Panc1 (cell line): Measurements from ENCODE around the gene TNFRSF18. TPM values are rescaled to one million over a fixed set of nuclear protein-coding genes. Genes with fewer than 3 reads are reported as not detected.
A peak's percentile ranks its signal among the peaks of the same experiment; 100 is the strongest.

Experiments used
- ATAC-seq: fragments of 200-7000 bp; cut with Tn5 transposase; 2 replicates; pipeline ENCODE4 v1.9.1; 2020; ENCODE audit warnings: mild to moderate bottlenecking, moderate library complexity
- BruUV-seq: library from RNA; stranded (reverse); fragments of 400-500 nt; replicated peaks from 2 replicates; lab custom pipeline; 2021; lab: Mats Ljungman, UMichigan
- CTCF ChIA-PET: fragments of 300-600 bp; sonication (Branson Sonifier 250); formaldehyde crosslinking; loops from one replicate; lab custom pipeline; 2022; ENCODE audit warnings: antibody characterized with exemption; lab: Charles Lee
- POLR2A ChIA-PET: fragments of 300-600 bp; sonication (Branson Sonifier 250); formaldehyde crosslinking; loops from one replicate; lab custom pipeline; 2022; ENCODE audit warnings: antibody characterized with exemption; lab: Charles Lee
- DNase-seq: peaks from one replicate; pipeline ENCODE4 v3.0.0-alpha.2; 2010; ENCODE audit warnings: low read depth, low spot score
- H3K27ac ChIP-seq: 2 replicates; pipeline ENCODE4 v1.5.1; 2011; ENCODE audit warnings: mild to moderate bottlenecking, low read length, inconsistent platforms
- H3K27me3 ChIP-seq: fragments of 200-500 bp; sonication (Bioruptor generic); 2 replicates; pipeline ENCODE4 v1.6.0; 2014; ENCODE audit warnings: low read length, inconsistent platforms; ENCODE audit not compliant: control insufficient read depth, insufficient read depth
- H3K36me3 ChIP-seq: fragments of 200-500 bp; sonication (Bioruptor generic); 2 replicates; pipeline ENCODE4 v1.5.1; 2014; ENCODE audit warnings: inconsistent platforms, mild to moderate bottlenecking, low read length, moderate library complexity; ENCODE audit not compliant: control insufficient read depth, insufficient read depth
- H3K4me1 ChIP-seq: 2 replicates; pipeline ENCODE4 v1.5.1; 2011; ENCODE audit warnings: inconsistent platforms, mild to moderate bottlenecking, low read length, moderate library complexity; ENCODE audit not compliant: control insufficient read depth, insufficient read depth
- H3K4me3 ChIP-seq, 2 experiments: 2 replicates each; pipeline ENCODE4 v1.5.1; 2011 to 2012; ENCODE audit warnings: low read depth in 2 of 2, low read length in 2 of 2, mild to moderate bottlenecking in 2 of 2, inconsistent platforms in 1 of 2, moderate library complexity in 1 of 2
- H3K9me3 ChIP-seq: fragments of 200-500 bp; sonication (Bioruptor generic); 2 replicates; pipeline ENCODE4 v1.5.1; 2014; ENCODE audit warnings: low read depth, mild to moderate bottlenecking, inconsistent platforms, low read length, moderate library complexity; ENCODE audit not compliant: control insufficient read depth, insufficient read depth
- CTCF ChIP-seq: fragments of 450-650 bp; IDR thresholded peaks from 2 replicates; pipeline ENCODE4 v1.5.1; 2017; ENCODE audit warnings: mild to moderate bottlenecking
- POLR2AphosphoS5 ChIP-seq: IDR thresholded peaks from 2 replicates; pipeline ENCODE4 v1.6.1; 2012; ENCODE audit warnings: mild to moderate bottlenecking, low read depth, low read length, moderate library complexity
- REST ChIP-seq, 2 experiments: IDR thresholded peaks; 2 replicates each; pipeline ENCODE4 v1.6.1; 2011 to 2012; ENCODE audit warnings: low read depth in 2 of 2, control low read depth in 1 of 2, low read length in 1 of 2, mild to moderate bottlenecking in 1 of 2, moderate library complexity in 1 of 2; ENCODE audit not compliant: insufficient read depth in 1 of 2
- SIN3A ChIP-seq: IDR thresholded peaks from 2 replicates; pipeline ENCODE4 v1.6.1; 2012; ENCODE audit warnings: low read depth, mild to moderate bottlenecking, low read length, moderate library complexity, borderline replicate concordance; ENCODE audit not compliant: insufficient read depth
- TCF7L2 ChIP-seq: IDR thresholded peaks from 2 replicates; pipeline ENCODE4 v1.6.1; 2011; ENCODE audit warnings: mild to moderate bottlenecking, low read depth, low read length, inconsistent platforms
- in situ Hi-C: cut with HindIII; loops from 2 replicates; pipeline ENCODE4 v1.10.0; 2016; ENCODE audit warnings: low sequenced_read_pairs, low pct_unique_long_range_greater_than_20kb
- intact Hi-C: fragments of 100-400 bp; cut with micrococcal nuclease; formaldehyde crosslinking; loops from one replicate; pipeline ENCODE4 v1.10.0; 2022; ENCODE audit not compliant: unreplicated experiment
- total RNA-seq: library from RNA; stranded (reverse); gene quantifications from one replicate; pipeline ENCODE4 v1.2.1, GENCODE V29; 2021; ENCODE audit not compliant: unreplicated experiment

TNFRSF18 gene
- total RNA-seq, 1 experiment from 2014 or later = 4.3 TPM

GRCh38 chr1:1237874-1238701 lies 31.7 kb upstream of the TNFRSF18 start:
- DNase-seq (no peak), ATAC-seq (peak; percentile 19)
- H3K27me3 ChIP-seq = no peaks in the 10 kb centered on the region
- CTCF ChIA-PET = interaction anchor here (0.9 kb wide), 1 partner anchor 116 kb away, joined by 3 read pairs; no protein-coding TSS in a partner anchor
- POLR2A ChIA-PET = no interaction called here
- 0 out of 2 replicates have a peak, but pooled peaks have one; percentile 4 for TF ChIP-seq SIN3A
- no peak for TF ChIP-seq TCF7L2
- 0 out of 4 replicates have a peak, but pooled peaks of 1 of the 2 experiments have one; percentile 18 for TF ChIP-seq REST (IDR thresholded peaks at IDR 0.05; ENCODE audit: insufficient read depth in 1 of 2, low read depth in 2 of 2, low read length in 1 of 2)
- TF ChIP-seq POLR2AphosphoS5 = no peak; the same call in 1 of the 2 replicates
- BruUV-seq = no TSS peak
- no peaks in the 10 kb centered on the region for H3K36me3 ChIP-seq
- in situ Hi-C loops (no loop called here), intact Hi-C loops (no loop called here)
- peaks cover 75% of the 10 kb centered on the region for H3K4me1 ChIP-seq
- H3K27ac ChIP-seq = peak overlapping the region; percentile 82
- H3K4me3 ChIP-seq = peak overlapping the region in 1 of 2 experiments; percentile 16; a peak in 1 of 4 replicates
- no peaks in the 10 kb centered on the region for H3K9me3 ChIP-seq

GRCh38 chr1:1236945-1237873 lies 30.8 kb upstream of the TNFRSF18 start:
- in situ Hi-C loops (no loop called here), intact Hi-C loops (no loop called here)
- Histone ChIP-seq H3K4me3 (peak overlapping the region in 1 of 2 experiments; percentile 16; a peak in 1 of 4 replicates), H3K27me3 (no peaks in the 10 kb centered on the region), H3K4me1 (peaks cover 75% of the 10 kb centered on the region), H3K27ac (peak overlapping the region; percentile 82), H3K9me3 (no peaks in the 10 kb centered on the region), H3K36me3 (no peaks in the 10 kb centered on the region)
- DNase-seq (no peak), ATAC-seq (peak; percentile 23)
- CTCF ChIA-PET = interaction anchor here (0.5 kb wide), 1 partner anchor 198 kb away, joined by 3 read pairs; no protein-coding TSS in a partner anchor
- TF ChIP-seq REST (IDR thresholded peaks at IDR 0.05; ENCODE audit: insufficient read depth in 1 of 2, low read depth in 2 of 2, low read length in 1 of 2) = no peak
- TF ChIP-seq POLR2AphosphoS5 = no peak; the same call in 1 of the 2 replicates
- no peak for TF ChIP-seq CTCF
- POLR2A ChIA-PET = interaction anchor here (0.6 kb wide), 1 partner anchor 218 kb away, joined by 3 read pairs; no protein-coding TSS in a partner anchor
- no TSS peak for BruUV-seq
